ENCODE data around the gene GBE1.

DNA sequence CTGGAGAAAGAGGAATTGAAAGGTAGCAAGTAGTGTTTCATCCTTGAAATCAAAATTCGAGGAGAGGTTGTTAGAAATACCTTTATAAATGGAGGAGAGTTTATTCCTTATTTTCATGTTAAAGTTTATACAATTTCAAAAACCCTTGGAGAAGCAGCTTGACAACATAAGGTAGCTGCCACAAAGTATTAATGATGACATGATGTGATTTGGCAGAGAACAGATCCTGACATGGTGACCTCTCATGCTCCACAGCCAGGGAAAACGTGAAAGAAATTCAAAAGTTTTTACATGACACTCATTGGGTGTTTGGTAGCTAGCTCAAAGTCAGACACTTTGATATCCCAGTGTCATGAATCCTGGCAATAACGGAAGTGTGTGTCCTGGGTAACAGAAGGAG, 320.8 kb downstream of the GBE1 start:
- TF ChIP-seq, protein P1, sequence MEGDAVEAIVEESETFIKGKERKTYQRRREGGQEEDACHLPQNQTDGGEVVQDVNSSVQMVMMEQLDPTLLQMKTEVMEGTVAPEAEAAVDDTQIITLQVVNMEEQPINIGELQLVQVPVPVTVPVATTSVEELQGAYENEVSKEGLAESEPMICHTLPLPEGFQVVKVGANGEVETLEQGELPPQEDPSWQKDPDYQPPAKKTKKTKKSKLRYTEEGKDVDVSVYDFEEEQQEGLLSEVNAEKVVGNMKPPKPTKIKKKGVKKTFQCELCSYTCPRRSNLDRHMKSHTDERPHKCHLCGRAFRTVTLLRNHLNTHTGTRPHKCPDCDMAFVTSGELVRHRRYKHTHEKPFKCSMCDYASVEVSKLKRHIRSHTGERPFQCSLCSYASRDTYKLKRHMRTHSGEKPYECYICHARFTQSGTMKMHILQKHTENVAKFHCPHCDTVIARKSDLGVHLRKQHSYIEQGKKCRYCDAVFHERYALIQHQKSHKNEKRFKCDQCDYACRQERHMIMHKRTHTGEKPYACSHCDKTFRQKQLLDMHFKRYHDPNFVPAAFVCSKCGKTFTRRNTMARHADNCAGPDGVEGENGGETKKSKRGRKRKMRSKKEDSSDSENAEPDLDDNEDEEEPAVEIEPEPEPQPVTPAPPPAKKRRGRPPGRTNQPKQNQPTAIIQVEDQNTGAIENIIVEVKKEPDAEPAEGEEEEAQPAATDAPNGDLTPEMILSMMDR (conservative IDR thresholded peaks at IDR 0.05 in 1 of 2, IDR thresholded peaks at IDR 0.05 in 1 of 2; ENCODE audit: low read depth in 1 of 2, low read length in 2 of 2) = no peak
- no peak for TF ChIP-seq EZH2 (IDR thresholded peaks at IDR 0.05; ENCODE audit: low read length, missing control alignments)
